Hepatocyte (in vitro differentiated cells): Measurements from ENCODE around the gene PTPN9. TPM values are rescaled to one million over a fixed set of nuclear protein-coding genes. Genes with fewer than 3 reads are reported as not detected.
A peak's percentile ranks its signal among the peaks of the same experiment; 100 is the strongest.
"Not testable (repeated sequence)": the region's sequence is repeated elsewhere in the genome, so short reads cannot be mapped to it uniquely, and the experiment has no call there.

Source experiments
- DNase-seq: peaks from one replicate; pipeline ENCODE4 v3.0.0-alpha.2; 2016; ENCODE audit warnings: low spot score
- H2AFZ ChIP-seq: fragments of 200-600 bp; sonication (generic); 2 replicates; pipeline ENCODE4 v1.6.0; 2016; ENCODE audit warnings: antibody characterized with exemption, mild to moderate bottlenecking
- H3K27ac ChIP-seq: fragments of 200-600 bp; sonication (generic); 2 replicates; pipeline ENCODE4 v1.5.1; 2016; ENCODE audit warnings: mild to moderate bottlenecking
- H3K27me3 ChIP-seq: fragments of 200-600 bp; sonication (generic); 2 replicates; pipeline ENCODE4 v1.6.1; 2016
- H3K36me3 ChIP-seq: fragments of 200-600 bp; sonication (generic); replicated peaks from 2 replicates; pipeline ENCODE4 v1.5.1; 2016; ENCODE audit warnings: low read depth; ENCODE audit not compliant: insufficient read depth
- H3K4me1 ChIP-seq: fragments of 200-600 bp; sonication (generic); 2 replicates; pipeline ENCODE4 v1.5.1; 2016; ENCODE audit warnings: mild to moderate bottlenecking, moderate library complexity; ENCODE audit not compliant: insufficient read depth
- H3K4me2 ChIP-seq: fragments of 200-600 bp; sonication (generic); 2 replicates; pipeline ENCODE4 v1.6.0; 2016
- H3K4me3 ChIP-seq: fragments of 200-600 bp; sonication (generic); 2 replicates; pipeline ENCODE4 v1.5.1; 2016; ENCODE audit warnings: mild to moderate bottlenecking
- H3K79me2 ChIP-seq: fragments of 200-600 bp; sonication (generic); 2 replicates; pipeline ENCODE4 v1.6.0; 2017; ENCODE audit warnings: mild to moderate bottlenecking
- H3K9me2 ChIP-seq: fragments of 200-600 bp; sonication (generic); replicated peaks from 2 replicates; pipeline ENCODE4 v1.6.0; 2017; ENCODE audit warnings: mild to moderate bottlenecking; ENCODE audit not compliant: insufficient read depth
- H3K9me3 ChIP-seq: fragments of 200-600 bp; sonication (generic); 2 replicates; pipeline ENCODE4 v1.5.1; 2016; ENCODE audit warnings: low read depth, mild to moderate bottlenecking
- H4K20me1 ChIP-seq: fragments of 200-600 bp; sonication (generic); 2 replicates; pipeline ENCODE4 v1.6.0; 2016; ENCODE audit warnings: mild to moderate bottlenecking; ENCODE audit not compliant: insufficient read depth, poor library complexity, severe bottlenecking
- CTCF ChIP-seq: fragments of 200-600 bp; sonication (generic); IDR thresholded peaks from 2 replicates; pipeline ENCODE4 v1.5.1; 2016; ENCODE audit warnings: antibody characterized with exemption, mild to moderate bottlenecking; ENCODE audit not compliant: poor library complexity
- EZH2 ChIP-seq: fragments of 200-600 bp; sonication (generic); IDR thresholded peaks from 2 replicates; pipeline ENCODE4 v1.6.1; 2016; ENCODE audit warnings: antibody characterized with exemption, mild to moderate bottlenecking, borderline replicate concordance
- EZH2phosphoT487 ChIP-seq: fragments of 200-600 bp; sonication (generic); IDR thresholded peaks from one replicate; pipeline ENCODE4 v1.6.1; 2018; ENCODE audit warnings: antibody characterized with exemption, mild to moderate bottlenecking, low read depth, moderate library complexity; ENCODE audit not compliant: unreplicated experiment, severe bottlenecking
- WGBS: methylation state at CpG from one replicate; pipeline ENCODE4 v1.1.6; 2016; ENCODE audit warnings: low lambda C conversion rate; ENCODE audit errors: missing lambda C conversion rate; 5-methylcytosine and 5-hydroxymethylcytosine counted together
- polyA plus RNA-seq: library from polyadenylated mRNA; unstranded; fragments of >200 nt; fragmentation: Nextera tagmentation; extraction: Ambion mirVana; gene quantifications from 2 replicates; pipeline ENCODE4 v1.2.1, GENCODE V29; 2016
- total RNA-seq: library from RNA; depleted of rRNA; stranded (reverse); fragments of >200 nt; gene quantifications from 2 replicates; pipeline ENCODE4 v1.2.3, GENCODE V29; 2014

Gene PTPN9
- total and polyA plus RNA-seq, 2 experiments from 2014 or later = 23.3 to 24.0 TPM

GRCh38 chr15:75544359-75544758 lies 34.8 kb downstream of the PTPN9 start:
- Histone ChIP-seq H3K9me2 (no peaks in the 10 kb centered on the region), H3K27ac (peak overlapping the region; percentile 46), H4K20me1 (peaks cover 3% of the 10 kb centered on the region), H3K9me3 (no peaks in the 10 kb centered on the region), H3K36me3 (no peaks in the 10 kb centered on the region), H3K27me3 (no peaks in the 10 kb centered on the region), H3K4me3 (no peak overlapping the region), H2AFZ (no peak overlapping the region), H3K4me1 (peaks cover 24% of the 10 kb centered on the region), H3K79me2 (peaks cover 84% of the 10 kb centered on the region), H3K4me2 (no peak overlapping the region)
- WGBS = 89% methylated on average over 2 of the region's 2 CpGs
- TF ChIP-seq EZH2phosphoT487 (no peak), CTCF (no peak), EZH2 (no peak)
- no peak for DNase-seq

- not testable (repeated sequence) for H3K9me2 ChIP-seq, H4K20me1 ChIP-seq
- H3K79me2 ChIP-seq = peaks cover 84% of the 10 kb centered on the region
Measured at GRCh38 chr15:75542949-75543545, 36.1 kb downstream of the PTPN9 start.

GRCh38 chr15:75542386-75542797 lies 36.7 kb downstream of the PTPN9 start:
- H3K36me3 ChIP-seq = no peaks in the 10 kb centered on the region
- peak overlapping the region; percentile 28 for H3K4me2 ChIP-seq
- no peaks in the 10 kb centered on the region for H3K9me2 ChIP-seq
- no peaks in the 10 kb centered on the region for H3K9me3 ChIP-seq
- 41% methylated on average over 2 of the region's 2 CpGs for WGBS
- peaks cover 9% of the 10 kb centered on the region for H4K20me1 ChIP-seq
- H3K27me3 ChIP-seq = no peaks in the 10 kb centered on the region
- TF ChIP-seq EZH2 (no peak), EZH2phosphoT487 (no peak), CTCF (no peak)
- peaks cover 84% of the 10 kb centered on the region for H3K79me2 ChIP-seq
- DNase-seq = no peak
- no peak overlapping the region for H2AFZ ChIP-seq
- H3K27ac ChIP-seq = peak overlapping the region; percentile 46
- no peak overlapping the region for H3K4me3 ChIP-seq
- peaks cover 24% of the 10 kb centered on the region for H3K4me1 ChIP-seq

More at GRCh38 chr15:75542949-75543545, 36.1 kb downstream of the PTPN9 start:
- not testable (repeated sequence) for H3K4me3 ChIP-seq, H3K27me3 ChIP-seq, H3K36me3 ChIP-seq, H2AFZ ChIP-seq, H3K9me3 ChIP-seq
- 68% methylated on average over 6 of the region's 6 CpGs for WGBS
- H3K4me1 ChIP-seq = peaks cover 24% of the 10 kb centered on the region
- DNase-seq = peak; percentile 61
- peak overlapping the region; percentile 46 for H3K27ac ChIP-seq
- peak overlapping the region; percentile 28 for H3K4me2 ChIP-seq

- no peak for DNase-seq
- Histone ChIP-seq H3K9me2 (no peaks in the 10 kb centered on the region), H3K4me2 (no peak overlapping the region), H3K79me2 (peaks cover 90% of the 10 kb centered on the region), H3K4me1 (peaks cover 19% of the 10 kb centered on the region), H3K36me3 (no peaks in the 10 kb centered on the region), H3K4me3 (no peak overlapping the region), H3K27ac (no peak overlapping the region), H2AFZ (no peak overlapping the region), H3K27me3 (no peaks in the 10 kb centered on the region), H3K9me3 (no peaks in the 10 kb centered on the region), H4K20me1 (peaks cover 9% of the 10 kb centered on the region)
- TF ChIP-seq CTCF = no peak
- no peak for TF ChIP-seq EZH2
- TF ChIP-seq EZH2phosphoT487 = no peak
- 94% methylated on average over 7 of the region's 7 CpGs for WGBS
Measured at GRCh38 chr15:75538376-75538775, 40.7 kb downstream of the PTPN9 start.
